D341Med (cell line): ENCODE measurements around the gene GNAO1.

Source experiments
- DNase-seq: peaks from one replicate; pipeline ENCODE4 v3.0.0; 2012; ENCODE audit warnings: low spot score

Gene GNAO1

DNA sequence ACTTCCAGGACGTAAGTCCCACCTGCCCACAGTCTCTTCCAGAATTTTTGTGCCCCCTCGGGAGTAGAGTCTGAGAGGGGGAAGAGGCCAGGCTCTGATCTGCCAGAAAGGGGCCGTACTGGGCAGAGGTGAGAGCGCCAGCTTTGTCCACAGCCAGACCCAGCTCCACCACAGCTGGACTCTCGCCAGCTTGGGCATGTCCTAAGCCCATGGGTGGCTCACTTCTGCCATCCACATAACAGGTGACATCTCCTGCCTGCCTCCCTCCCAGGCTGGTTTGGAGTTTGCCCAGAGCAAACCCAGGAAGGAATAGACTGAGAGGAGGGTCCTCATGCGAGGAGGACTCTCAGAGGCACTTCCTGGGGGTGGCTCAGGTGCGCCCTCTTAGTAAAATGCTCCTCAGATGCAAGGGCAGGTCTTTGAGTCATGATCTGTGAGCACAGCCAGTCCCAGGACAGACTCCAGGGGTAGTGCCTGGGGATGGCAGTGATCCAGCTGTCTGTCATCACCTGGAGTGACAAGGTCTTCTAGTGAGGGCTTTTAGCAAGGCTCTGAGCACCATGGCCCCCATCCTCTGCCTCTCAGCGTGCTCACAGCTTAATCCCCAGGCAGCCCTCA is 144.9 kb downstream of the GNAO1 start:
- DNase-seq = no peak

DNA sequence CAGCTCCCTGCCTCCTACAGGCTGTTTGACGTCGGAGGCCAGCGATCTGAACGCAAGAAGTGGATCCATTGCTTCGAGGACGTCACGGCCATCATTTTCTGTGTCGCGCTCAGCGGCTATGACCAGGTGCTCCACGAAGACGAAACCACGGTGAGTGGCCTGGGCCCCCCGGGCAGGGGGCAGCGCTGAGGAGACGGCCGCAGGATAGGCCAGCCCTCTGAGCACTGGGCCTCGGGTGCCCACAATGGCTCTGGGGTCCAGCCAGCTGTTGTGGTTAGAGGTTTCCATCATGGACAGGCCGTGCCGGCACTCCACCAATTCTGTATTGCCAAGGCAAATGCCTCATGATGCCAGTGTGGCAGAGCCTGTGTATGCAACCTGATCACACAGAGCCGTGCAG is 145.4 kb downstream of the GNAO1 start:
- DNase-seq = no peak

DNA sequence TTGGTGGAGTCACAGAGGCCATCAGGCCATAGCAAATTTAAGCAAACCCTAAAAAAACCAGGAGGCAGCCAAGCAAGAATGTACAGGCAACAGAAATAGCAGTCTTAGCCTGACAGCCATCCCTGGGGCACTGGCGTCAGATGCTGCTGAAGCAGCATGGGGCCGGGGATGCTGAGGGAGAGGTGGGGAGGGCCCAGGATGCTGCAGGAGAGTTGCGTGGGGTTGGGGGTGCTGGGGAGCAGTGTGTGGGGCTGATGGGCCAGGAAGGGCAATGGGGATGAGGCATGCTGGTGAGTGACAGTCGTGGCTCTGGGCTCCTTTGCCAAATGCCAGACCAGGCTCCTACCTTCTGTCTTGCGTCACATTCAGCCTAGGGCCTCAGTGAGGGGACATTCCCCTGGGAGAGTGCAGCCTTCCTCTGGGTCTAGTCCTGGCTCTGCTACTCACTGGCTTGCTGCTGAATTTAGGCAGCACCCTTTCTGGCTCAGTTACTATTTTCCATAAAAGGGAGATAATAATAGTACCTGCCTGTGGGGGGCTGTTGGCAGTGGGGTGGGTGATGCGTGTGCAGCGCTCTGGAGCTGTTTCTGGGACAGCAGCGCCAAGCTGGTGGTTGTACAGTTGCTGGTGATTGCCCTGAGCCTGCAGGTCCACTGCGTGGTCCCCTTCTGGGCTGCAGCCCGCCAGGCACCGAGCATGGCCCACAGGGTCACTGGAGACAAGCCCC is 146.0 kb downstream of the GNAO1 start:
- no peak for DNase-seq

DNA sequence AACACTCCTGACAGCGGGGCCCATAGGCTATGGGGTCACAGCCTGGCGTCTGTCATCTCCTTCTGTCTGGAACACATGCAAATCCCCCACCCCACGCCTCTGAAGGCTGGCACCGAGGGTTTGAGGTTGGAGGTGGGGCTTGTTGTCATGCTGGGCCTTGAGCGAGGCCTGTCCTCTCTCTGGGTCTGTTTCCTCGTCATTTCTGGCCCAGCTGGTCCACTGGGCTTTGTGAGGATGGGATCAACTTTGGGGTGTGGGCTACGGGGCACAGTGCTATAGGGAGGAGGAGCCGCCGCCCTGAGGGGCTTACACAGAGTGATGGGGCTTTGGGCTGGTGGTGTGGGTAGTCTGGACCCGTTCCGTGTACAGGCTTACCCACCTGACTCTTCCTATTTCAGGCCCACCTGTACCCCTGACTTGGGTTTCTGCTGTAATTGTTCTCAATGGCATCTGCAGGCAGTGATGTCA is 146.6 kb downstream of the GNAO1 start:
- DNase-seq = no peak

DNA sequence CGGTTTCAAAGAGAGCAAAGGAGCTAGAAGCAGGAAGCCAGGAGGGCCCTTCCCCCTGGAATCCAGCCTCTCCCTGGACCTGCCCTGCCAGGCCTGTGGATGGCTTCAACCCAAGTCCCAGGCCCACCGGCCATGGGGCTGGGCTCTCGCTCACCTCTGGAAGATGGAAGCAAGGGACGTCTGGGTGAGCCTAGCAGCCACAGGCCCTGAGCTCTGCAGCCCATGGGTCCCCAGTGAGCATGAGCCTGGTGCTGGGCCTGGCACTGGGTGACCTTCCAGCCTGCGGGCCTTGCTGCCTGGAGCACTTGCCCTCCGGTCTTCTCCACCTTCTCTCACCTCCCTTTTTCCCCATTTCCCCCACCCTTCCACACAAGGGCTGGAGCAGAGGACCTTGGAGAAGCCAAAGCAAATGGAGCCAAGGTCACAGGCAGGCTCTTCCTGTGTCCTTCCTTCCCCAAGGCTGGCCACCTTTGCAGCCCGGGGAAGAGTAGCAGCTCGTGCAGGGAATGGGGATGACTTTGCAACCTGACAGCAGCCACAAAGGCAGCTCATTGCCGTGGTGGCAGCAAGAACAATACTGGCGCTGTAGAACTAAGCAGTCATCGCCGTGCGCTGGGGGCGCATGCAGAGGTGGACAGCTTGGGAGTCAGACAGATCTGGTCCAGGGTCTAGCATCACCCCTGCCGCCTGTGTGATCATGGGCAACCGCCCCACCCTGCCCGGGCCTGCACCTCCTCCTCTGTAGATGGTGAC is 147.5 kb downstream of the GNAO1 start:
- no peak for DNase-seq

DNA sequence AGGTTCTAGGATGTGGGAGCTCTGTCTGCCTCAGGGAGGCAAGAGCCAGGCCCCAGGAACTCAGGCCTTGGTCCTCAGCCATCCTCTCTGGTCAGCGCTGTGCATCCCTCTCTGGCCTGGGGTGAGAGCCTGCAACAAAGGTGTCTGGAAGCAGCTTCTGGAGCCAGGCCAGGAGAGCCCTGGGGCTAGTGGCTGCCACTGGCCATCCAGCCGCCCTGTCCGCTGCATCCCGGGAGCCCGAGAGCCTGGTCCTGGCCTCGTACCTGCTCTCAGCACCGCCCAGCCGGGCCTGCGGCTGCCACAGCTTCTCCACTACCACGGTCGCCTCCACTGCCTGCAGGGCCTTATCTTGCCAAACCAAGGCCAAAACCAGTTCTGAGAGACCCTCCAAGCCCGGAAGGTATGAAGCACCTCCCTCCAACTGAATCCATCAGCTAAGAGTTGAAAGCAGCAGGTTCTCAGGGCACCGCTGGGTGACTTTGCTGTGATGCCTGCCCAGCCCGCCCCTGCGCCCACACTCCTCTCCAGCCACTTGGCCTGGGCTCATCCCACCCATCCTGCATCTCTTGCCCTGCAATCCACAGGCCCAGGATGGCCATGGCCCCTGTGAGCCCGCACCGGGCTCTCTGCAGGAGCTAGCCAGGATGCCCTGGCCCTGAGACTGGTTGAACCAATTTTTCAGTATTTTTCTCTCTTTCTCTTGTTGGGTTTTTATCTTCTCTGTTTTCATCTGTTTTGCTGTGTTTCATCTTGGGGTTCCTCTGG is 148.3 kb downstream of the GNAO1 start:
- no peak for DNase-seq

DNA sequence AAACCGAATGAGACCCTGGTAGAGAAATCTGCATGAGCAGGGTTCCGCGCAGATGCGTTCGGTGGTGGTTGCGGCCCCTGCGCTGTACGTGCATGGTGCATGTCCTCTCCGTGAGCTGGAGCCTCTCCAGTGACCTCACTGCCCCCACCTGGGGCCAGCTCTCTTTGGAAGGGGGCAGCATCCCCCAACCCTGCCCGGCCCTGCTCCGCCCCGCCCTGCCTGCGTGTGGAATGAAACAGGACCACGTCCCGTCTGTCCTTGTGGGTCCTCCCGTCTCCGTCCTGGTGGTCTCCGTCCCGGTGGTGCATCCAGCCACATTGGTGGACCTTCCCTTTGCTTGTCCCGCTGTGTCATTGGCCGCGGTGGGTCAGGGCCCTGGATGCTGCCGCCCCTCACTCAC is 149.1 kb downstream of the GNAO1 start:
- DNase-seq = no peak

DNA sequence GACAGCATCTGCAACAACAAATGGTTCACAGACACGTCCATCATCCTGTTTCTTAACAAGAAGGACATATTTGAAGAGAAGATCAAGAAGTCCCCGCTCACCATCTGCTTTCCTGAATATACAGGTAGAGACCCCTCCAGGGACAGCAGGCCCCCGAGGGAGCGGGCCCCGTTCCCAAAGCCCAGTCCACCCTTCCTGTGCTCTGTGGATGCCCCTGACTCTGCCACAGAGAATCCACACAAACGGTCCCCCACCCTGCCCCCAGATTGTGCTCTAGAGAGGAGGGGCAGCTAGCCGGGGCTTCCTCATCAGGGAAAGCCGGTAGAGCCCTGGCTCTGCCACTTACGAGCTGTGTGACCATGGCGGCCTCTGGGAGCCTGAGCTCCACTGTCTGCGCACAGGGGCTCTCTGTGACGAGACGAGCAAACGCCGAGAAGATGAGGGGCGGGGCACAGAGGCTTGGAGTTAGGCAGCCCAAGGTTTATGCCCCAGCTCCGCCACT is 149.6 kb downstream of the GNAO1 start:
- DNase-seq = no peak

DNA sequence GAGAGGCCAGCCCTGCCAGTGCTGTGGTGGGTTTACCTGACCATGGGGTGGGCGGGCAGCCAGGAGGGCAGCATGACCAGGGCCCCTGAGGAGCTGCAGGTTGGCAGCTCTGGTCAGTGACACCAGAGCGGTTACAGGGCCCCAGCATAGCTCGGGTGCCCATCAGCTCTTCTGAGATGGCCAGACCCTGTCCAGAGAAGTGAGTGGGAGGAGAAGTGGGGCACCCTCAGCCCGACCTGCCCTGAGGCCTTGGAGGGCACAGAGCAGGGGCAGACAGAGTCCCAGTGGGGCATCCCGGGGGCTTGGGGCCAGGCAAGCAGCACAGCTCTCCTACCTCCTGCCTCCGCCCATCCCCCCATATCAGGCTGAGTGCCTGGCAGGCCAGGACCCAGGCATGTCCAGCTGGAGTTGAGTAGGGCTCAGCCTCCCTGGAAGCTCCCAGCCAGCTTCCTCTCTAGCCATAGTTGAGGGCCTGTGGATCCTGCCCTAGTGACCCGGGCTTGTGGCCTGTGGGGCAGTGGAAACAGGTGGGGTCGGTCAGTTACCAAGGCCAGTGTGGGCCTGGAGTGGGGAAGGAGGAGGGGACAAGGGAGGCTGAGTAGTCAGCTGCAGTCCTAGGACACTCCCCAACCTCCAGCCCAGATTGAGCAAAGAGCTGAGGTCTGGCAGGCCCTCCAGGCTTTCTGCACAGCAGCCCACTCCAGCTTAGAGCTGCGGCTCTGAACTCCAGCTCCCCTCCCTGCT is 150.5 kb downstream of the GNAO1 start:
- no peak for DNase-seq

DNA sequence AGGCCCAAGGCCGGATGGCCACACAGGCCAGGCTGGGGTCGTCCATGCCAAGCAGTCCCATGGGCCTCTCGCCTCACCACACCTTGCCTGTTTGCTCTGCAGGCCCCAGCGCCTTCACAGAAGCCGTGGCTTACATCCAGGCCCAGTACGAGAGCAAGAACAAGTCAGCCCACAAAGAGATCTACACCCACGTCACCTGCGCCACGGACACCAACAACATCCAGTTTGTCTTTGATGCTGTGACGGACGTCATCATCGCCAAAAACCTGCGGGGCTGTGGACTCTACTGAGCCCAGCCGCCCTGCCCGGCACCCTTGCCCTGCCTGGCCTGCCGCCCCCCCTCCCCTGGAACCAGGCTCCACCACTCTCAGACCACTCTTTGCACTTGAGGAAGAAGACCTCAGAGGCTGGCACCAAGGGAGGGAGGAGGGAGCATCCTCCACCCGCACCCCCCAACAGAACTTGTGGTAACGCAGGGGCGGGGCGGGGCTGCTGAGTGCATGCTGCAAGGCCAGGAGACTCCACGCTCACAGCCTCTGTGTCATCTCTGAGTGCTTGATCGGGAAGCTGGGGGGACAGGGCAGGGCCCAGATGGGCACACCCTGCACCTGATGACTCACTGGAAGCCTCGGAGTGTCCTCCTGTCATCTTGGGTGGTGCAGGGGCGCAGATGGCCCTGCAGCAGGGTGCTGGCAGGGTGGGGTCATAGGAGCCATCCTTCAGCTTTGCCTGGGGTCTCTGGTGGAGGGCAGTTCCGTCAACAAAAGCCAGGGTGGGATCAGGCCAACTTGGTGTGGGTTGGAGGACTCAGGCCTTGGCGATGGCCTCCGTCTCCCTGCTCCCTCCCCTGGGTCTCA is 152.6 kb downstream of the GNAO1 start:
- DNase-seq = no peak

DNA sequence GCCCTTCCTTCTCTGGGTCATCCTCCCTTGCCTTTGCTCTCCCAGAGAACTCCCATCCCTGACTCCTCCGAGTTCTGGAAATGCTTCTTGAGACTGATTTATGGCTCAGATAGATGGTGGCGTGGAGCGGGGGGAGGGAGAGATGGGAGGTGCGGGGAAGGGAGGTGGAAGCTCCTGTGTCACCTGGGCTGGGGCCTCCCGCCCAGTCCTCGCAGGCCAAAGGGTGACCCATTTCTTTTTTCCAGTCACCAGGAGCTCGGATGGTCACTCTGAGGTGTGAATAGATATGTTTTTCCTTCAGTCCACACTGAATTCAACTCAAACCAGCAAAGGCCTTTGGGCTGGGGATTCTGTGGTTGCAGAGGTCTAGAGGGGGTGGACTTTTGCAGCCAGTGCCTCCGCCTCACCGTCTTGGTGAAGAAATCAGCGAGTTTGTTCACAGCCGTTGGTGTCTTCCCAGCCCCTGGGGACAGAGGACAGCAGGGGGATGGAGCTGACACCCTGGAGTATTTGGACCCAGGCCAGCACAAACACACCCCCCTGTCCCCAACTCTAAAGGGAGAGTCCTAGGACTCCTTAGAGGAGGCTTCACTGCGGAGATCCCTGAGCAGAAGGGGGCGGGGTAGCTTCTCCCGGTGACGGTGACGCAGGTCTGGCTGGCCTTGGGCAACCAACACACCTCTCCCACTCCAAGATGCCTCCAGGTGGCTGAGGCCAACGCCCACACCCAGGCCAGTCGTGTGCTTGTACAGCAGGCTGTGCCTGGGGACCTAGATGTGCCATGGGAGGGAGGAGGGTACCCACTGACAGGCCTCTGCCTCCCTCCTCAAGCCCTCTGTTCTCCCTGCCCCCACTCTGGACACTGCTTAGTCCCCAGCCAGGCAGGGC is 153.5 kb downstream of the GNAO1 start:
- DNase-seq = no peak

DNA sequence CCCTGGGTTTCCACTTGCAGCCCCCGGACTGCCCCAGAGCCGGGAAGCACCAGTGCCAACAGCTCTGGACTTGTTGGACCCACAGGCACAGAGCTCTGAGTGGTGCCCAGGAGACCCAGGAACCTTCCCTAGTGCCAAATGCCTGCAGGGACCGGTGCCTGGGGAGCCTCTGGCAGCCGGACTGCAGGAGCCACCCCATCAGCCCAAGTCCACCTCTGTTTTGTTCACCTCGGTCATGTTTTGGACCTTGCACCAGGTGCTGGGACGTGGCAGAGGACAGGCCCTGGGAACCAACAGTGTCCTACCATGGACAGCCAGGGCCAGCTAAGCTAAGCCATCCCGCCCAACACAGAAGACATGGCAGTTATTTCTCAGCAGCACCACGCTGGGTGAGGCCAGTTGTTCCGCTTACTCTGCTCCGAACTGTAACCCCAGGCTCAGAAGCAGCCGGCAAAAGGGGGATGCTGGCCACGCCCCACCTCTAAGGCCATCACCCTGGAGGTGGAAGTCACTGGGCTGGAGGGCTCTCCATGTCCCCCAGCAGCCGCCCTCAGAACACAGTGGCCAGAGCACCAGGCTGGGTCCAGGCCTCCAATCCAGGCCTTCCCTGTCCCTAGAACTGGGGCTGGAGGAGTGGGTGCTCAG is 154.2 kb downstream of the GNAO1 start:
- DNase-seq = no peak

DNA sequence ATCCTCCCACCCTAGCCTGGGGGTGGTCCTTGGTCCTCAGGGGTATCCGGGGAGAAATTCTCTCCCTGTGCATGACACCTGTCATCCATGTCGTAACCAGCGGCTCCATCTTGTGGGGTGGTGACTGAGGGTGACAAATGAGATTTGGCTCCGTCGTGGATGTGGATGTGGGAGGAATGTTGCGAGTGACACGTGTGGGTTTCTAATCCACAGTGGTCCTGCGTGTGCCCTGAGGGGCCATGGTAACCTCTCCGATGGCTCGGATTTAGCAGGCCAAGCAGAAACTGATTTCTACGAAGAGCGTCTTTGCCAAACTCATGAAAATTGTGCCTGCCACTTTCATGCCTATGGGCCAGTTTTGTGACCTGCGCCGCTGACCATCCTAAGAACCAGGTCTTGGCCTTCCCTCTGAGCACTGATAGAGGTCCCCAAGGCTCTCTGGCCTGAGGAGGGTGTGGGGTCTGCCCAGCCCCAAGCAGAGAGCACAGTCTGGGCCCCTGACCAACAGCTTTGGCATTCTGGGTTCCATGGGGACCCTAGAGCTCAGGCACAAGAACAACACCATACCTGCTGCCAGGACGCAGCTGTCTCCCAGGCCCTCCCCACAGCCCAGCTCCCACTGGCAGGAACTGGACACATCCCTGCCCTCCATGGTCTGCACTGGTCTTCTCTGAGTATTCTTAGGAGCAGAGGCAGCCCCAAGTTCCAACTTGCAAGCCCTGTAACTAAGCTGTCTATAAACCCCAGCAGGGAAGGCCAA is 155.0 kb downstream of the GNAO1 start:
- no peak for DNase-seq

DNA sequence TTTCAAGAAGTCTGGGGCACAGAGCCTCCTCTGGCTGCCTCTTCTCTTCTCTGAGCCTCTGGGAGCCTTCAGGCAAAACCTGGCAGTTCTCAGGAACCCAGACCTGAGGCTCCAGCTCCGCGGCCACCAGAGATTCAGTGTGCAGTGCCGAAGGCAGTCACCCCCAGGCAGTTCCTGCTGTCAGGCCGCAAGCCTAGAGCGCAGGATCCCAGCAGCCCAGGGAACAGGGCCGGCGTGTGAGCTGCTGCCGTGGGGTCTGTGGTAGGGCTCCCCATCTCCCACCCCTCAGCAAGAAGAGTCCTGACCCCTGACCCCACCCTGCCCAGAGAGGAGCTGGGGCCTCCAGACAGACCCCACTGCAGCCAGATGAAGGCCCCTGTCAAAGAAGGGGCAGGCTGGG is 155.9 kb downstream of the GNAO1 start:
- DNase-seq = no peak

DNA sequence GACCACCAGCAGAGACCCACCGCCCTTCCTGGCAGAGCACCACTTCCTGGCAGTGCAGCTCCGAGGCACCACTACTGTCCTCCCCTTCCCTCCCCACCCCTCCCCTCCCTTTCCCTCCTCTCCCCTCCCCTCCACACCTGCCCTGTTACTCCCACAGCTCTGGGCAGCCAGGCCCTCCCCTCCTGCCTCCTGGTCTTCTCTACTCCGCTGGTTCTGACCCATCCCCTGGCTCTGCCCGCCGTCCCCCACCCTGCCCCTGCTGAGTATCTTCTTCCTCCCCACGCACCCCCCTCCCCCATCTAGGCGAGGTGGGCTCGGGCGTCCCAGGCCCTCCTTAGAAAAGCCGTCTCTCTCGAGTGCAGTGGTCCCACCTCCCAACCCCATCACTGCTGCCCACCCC is 156.4 kb downstream of the GNAO1 start:
- DNase-seq = no peak

DNA sequence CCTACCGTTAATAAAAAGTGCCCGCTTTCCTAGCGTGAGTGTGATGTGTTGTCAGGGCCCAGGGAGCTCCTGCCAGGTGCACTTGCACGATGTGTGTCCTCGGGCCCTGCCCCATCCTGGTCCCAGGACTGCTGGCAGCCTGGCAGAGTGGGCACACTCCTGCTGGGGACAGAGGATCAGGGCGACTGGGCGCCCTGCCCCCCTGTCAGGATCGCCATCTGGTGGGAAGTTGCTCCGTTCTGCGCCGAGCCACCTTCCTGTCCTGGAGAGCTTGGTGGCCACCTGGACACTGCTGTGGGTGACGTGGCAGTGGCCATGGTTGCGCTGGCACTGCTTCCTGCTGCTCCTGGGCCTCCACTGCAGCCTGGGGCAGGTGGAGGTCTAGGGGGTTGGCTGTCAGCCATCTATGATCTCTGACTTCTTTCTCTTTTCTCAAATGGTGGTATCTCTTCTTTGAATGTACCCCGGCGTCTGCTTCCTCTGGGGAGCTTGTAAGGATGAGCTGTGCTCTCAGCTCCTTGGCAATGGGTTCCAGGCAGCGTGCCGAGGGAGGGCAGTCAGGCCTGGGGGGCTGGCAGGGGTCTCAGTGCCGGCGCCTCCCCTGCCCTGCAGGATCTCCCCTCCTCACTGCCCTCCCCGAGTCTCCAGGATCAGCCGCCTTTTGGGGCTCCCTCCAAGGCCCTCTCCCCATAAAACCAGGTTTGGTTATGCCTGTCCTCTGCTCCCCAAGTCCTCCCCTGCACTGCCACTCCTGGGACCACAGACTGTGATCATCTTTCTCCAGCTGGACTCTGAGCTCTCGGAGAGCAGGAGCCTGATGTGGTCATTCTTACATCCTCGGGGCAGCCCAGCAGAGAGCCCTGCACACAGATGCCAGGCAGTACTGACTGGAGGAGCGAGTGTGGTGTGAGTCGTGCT is 157.1 kb downstream of the GNAO1 start:
- no peak for DNase-seq

DNA sequence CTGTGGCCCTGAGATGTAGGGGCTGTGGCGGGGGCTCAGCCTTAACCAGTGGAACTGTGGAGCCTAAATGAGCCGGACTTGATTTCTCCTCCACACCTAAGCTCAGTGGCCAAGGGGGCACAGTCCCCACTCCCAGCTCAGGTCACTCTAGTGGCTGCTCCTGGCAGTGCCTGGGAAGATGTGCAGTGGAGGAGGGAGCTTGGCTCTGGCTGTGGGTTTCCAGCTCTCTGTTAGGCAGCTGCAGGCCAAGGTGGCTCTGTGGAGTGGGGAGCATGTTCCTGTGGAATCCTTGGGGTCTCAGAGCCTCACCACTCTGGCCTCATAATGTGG is 157.8 kb downstream of the GNAO1 start:
- DNase-seq = no peak
